Measurements from ENCODE around the gene SENP2. TPM values are rescaled to one million over a fixed set of nuclear protein-coding genes. Genes with fewer than 3 reads are reported as not detected.

The SENP2 gene
- total and polyA plus RNA-seq, 4 experiments from 2014 or later, result 11.5 to 54.3 (median 33.1) TPM

DNA sequence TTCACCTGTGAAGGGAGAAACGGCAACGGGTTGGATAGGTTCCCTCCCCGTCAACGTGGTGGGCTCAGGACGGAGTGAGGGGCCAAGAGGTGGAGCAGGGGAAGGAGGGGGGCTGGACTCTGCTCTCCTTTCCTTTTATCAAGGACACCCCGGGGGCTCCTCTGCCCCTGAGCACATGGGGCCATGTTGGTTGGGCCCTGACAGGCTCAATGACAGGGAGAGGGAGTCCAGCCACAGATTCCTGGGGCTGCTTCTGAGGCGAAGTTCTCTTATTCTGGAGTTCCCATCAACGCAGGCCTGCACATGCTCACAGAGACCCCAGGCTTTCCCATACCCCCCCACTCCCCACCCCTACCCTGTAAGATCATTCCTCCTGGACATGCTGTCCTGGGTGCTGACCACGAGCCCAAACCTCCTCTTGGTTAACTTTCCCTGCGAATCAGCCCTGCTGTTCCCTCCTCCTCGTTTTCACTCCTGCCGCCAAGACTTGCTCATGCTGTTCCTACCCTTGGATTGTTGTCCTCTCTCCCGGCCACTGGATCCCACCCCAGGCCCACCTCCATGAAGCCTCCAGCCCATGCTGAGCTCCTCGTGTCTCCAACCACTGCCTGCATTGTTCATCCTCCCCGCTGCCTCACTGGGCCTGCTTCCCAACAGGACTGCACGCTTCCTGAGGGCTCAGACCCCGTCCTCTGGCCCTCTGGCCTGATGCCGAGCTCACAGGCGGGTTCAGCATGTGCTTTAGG is 61.2 kb downstream of the SENP2 start:
- H3K9me3 ChIP-seq (ENCODE audit: control insufficient read depth in 1 of 2, low read length in 2 of 2), result no peaks in the 10 kb centered on the region
- no peaks in the 10 kb centered on the region for H3K9me3 Mint-ChIP-seq
- no peak overlapping the region for H3K4me3 Mint-ChIP-seq
- intact Hi-C loops (cut with micrococcal nuclease), result no loop called here
- POLR2A ChIA-PET (ENCODE audit: partially characterized antibody), result no interaction called here
- H3K4me1 Mint-ChIP-seq, result peaks cover 0 to 1% (median 0%) of the 10 kb centered on the region in 4 donors
- CTCF ChIA-PET (ENCODE audit: partially characterized antibody), result interaction anchor here (6.7 kb wide), 1 partner anchor 13 kb away, joined by 54 read pairs; no protein-coding TSS in a partner anchor
- no peak for DNase-seq
- H3K4me1 ChIP-seq (ENCODE audit: insufficient read depth, low read length), result no peaks in the 10 kb centered on the region
- H3K4me3 ChIP-seq (ENCODE audit: low read length in 2 of 2), result no peak overlapping the region
- no peaks in the 10 kb centered on the region for H3K27me3 ChIP-seq (ENCODE audit: insufficient read depth, low read length)
- H3K27ac ChIP-seq (ENCODE audit: low read depth, low read length), result no peak overlapping the region
- peaks cover 12 to 15% of the 10 kb centered on the region in 2 donors for H3K27me3 Mint-ChIP-seq
- no peaks in the 10 kb centered on the region for H3K36me3 Mint-ChIP-seq
- H3K36me3 ChIP-seq (ENCODE audit: insufficient read depth, low read length), result no peaks in the 10 kb centered on the region
- no peak overlapping the region for H3K27ac Mint-ChIP-seq

DNA sequence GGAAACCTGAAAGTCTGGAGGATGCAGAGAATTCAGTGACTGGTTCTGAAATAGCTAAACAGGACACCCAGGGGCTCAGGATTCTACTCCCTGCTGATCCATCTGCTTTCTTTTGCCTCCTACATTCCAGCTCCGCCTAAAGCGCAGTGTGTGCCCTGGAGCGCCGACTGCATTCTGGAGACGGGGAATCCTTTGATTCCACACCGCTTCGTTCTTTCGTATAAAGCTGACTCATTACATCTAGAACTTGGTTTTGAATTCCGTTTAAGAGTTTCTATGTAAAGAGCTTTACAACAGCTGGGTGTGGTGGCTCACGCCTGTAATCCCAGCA is 61.8 kb downstream of the SENP2 start:
- Mint-ChIP-seq H3K27me3 (peaks cover 12 to 17% of the 10 kb centered on the region in 2 donors), H3K9me3 (no peaks in the 10 kb centered on the region), H3K36me3 (no peaks in the 10 kb centered on the region), H3K27ac (no peak overlapping the region), H3K4me1 (peaks cover 0 to 1% (median 0%) of the 10 kb centered on the region in 4 donors), H3K4me3 (no peak overlapping the region)
- intact Hi-C loops (cut with micrococcal nuclease), result no loop called here
- no peaks in the 10 kb centered on the region for H3K9me3 ChIP-seq (ENCODE audit: control insufficient read depth in 1 of 2, low read length in 2 of 2)
- no peak overlapping the region for H3K27ac ChIP-seq (ENCODE audit: low read depth, low read length)
- CTCF ChIA-PET (ENCODE audit: partially characterized antibody), result interaction anchor here (6.7 kb wide), 1 partner anchor 13 kb away, joined by 54 read pairs; no protein-coding TSS in a partner anchor
- no peaks in the 10 kb centered on the region for H3K4me1 ChIP-seq (ENCODE audit: insufficient read depth, low read length)
- H3K36me3 ChIP-seq (ENCODE audit: insufficient read depth, low read length), result no peaks in the 10 kb centered on the region
- DNase-seq, result no peak
- H3K27me3 ChIP-seq (ENCODE audit: insufficient read depth, low read length), result no peaks in the 10 kb centered on the region
- POLR2A ChIA-PET (ENCODE audit: partially characterized antibody), result interaction anchor here (0.6 kb wide), 1 partner anchor 208 kb away, joined by 5 read pairs; no protein-coding TSS in a partner anchor
- no peak overlapping the region for H3K4me3 ChIP-seq (ENCODE audit: low read length in 2 of 2)

DNA sequence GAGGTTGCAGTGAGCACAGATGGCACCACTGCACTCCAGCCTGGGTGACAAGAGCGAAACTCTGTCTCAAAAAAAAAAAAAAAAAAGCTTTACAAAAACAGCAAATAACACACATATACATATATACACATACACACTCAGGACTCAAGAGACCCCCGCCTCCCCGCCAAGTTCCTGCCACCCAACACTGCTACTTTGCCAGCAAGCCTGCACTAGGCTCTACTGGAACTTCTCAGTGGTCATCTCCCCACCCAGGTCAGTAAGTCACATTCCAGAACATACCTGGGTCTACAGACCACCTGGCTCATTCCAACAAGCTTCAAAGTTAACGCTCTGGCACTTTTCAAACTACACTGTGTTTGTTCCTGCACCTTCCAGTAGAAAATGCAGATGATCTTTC is 62.3 kb downstream of the SENP2 start:
- H3K4me3 ChIP-seq (ENCODE audit: low read length in 2 of 2), result no peak overlapping the region
- H3K27me3 Mint-ChIP-seq, result peaks cover 12 to 17% of the 10 kb centered on the region in 2 donors
- peaks cover 0 to 1% (median 0%) of the 10 kb centered on the region in 4 donors for H3K4me1 Mint-ChIP-seq
- ChIA-PET POLR2A (ENCODE audit: partially characterized antibody) (interaction anchor here (0.6 kb wide), 1 partner anchor 208 kb away, joined by 5 read pairs; no protein-coding TSS in a partner anchor), CTCF (ENCODE audit: partially characterized antibody) (interaction anchor here (6.7 kb wide), 1 partner anchor 12 kb away, joined by 54 read pairs; no protein-coding TSS in a partner anchor)
- no peak overlapping the region for H3K4me3 Mint-ChIP-seq
- H3K27ac Mint-ChIP-seq, result no peak overlapping the region
- H3K36me3 ChIP-seq (ENCODE audit: insufficient read depth, low read length), result no peaks in the 10 kb centered on the region
- no peaks in the 10 kb centered on the region for H3K9me3 Mint-ChIP-seq
- H3K36me3 Mint-ChIP-seq, result no peaks in the 10 kb centered on the region
- no peaks in the 10 kb centered on the region for H3K9me3 ChIP-seq (ENCODE audit: control insufficient read depth in 1 of 2, low read length in 2 of 2)
- intact Hi-C loops (cut with micrococcal nuclease), result no loop called here
- H3K27me3 ChIP-seq (ENCODE audit: insufficient read depth, low read length), result no peaks in the 10 kb centered on the region
- DNase-seq, result no peak
- no peak overlapping the region for H3K27ac ChIP-seq (ENCODE audit: low read depth, low read length)
- H3K4me1 ChIP-seq (ENCODE audit: insufficient read depth, low read length), result no peaks in the 10 kb centered on the region

GRCh38 chr3:185649414-185649813 is 63.3 kb downstream of the SENP2 start:
- no peak overlapping the region for H3K4me3 ChIP-seq (ENCODE audit: low read length in 2 of 2)

GRCh38 chr3:185651971-185652370 is 65.9 kb downstream of the SENP2 start:
- Histone ChIP-seq H3K27me3 (ENCODE audit: insufficient read depth, low read length) (no peaks in the 10 kb centered on the region), H3K36me3 (ENCODE audit: insufficient read depth, low read length) (no peaks in the 10 kb centered on the region), H3K4me1 (ENCODE audit: insufficient read depth, low read length) (no peaks in the 10 kb centered on the region), H3K4me3 (ENCODE audit: low read length in 2 of 2) (no peak overlapping the region), H3K9me3 (ENCODE audit: control insufficient read depth in 1 of 2, low read length in 2 of 2) (no peaks in the 10 kb centered on the region), H3K27ac (ENCODE audit: low read depth, low read length) (no peak overlapping the region)
- Mint-ChIP-seq H3K27ac (no peak overlapping the region), H3K4me1 (no peaks in the 10 kb centered on the region), H3K4me3 (no peak overlapping the region), H3K27me3 (peaks cover 8 to 11% of the 10 kb centered on the region in 2 donors), H3K9me3 (no peaks in the 10 kb centered on the region), H3K36me3 (no peaks in the 10 kb centered on the region)
- DNase-seq, result no peak
- POLR2A ChIA-PET (ENCODE audit: partially characterized antibody), result no interaction called here
- intact Hi-C loops (cut with micrococcal nuclease), result no loop called here
- CTCF ChIA-PET (ENCODE audit: partially characterized antibody), result interaction anchor here (6.7 kb wide), 1 partner anchor 8 kb away, joined by 54 read pairs; no protein-coding TSS in a partner anchor

More at GRCh38 chr3:185649414-185649813, 63.3 kb downstream of the SENP2 start:
- Histone ChIP-seq H3K4me1 (ENCODE audit: insufficient read depth, low read length) (no peaks in the 10 kb centered on the region), H3K27ac (ENCODE audit: low read depth, low read length) (no peak overlapping the region), H3K9me3 (ENCODE audit: control insufficient read depth in 1 of 2, low read length in 2 of 2) (no peaks in the 10 kb centered on the region), H3K36me3 (ENCODE audit: insufficient read depth, low read length) (no peaks in the 10 kb centered on the region), H3K27me3 (ENCODE audit: insufficient read depth, low read length) (no peaks in the 10 kb centered on the region)
- Mint-ChIP-seq H3K36me3 (no peaks in the 10 kb centered on the region), H3K9me3 (no peaks in the 10 kb centered on the region), H3K27me3 (peaks cover 12 to 17% of the 10 kb centered on the region in 2 donors), H3K4me3 (no peak overlapping the region), H3K27ac (no peak overlapping the region), H3K4me1 (peaks cover 0 to 1% (median 0%) of the 10 kb centered on the region in 4 donors)
- intact Hi-C loops (cut with micrococcal nuclease), result no loop called here
- ChIA-PET POLR2A (ENCODE audit: partially characterized antibody) (no interaction called here), CTCF (ENCODE audit: partially characterized antibody) (interaction anchor here (6.7 kb wide), 1 partner anchor 11 kb away, joined by 54 read pairs; no protein-coding TSS in a partner anchor)
- no peak for DNase-seq

DNA sequence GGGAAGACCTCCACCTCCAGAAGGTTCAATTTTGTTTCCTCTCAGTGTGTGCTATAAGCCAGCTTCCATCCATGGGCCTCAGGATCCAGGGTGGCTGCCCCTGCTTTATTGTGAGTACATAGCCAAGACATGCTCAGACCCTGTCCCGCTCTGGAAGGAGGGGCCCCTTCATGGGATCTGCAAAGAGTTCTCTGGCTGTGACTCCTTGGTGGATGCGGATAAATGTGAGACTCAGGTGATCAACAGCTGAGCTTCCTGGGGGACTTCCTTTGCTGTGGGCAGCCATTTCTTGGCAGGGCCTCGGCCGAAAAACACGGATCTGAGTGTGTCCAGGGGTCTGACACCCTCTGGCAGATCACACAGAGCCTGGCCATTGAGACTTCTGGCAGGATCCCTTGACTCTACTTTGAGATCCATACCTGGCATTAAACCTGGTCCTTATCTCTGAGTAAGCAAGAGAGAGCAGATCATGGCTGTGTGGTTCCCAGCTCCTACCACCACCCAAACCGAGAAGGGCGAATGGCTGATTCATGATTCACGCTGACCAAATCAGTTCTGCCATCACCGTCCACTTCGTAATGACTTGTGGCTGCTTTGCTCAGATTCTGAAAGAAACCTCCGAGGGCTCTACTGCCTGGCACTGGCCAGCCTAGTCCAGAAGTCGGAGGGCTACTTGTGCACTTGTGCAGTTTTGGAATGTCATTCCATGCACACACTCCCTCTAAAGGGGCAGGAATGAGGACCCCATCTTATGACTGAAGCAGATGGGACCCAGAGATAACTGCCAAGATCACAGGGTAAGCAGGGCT is 68.1 kb downstream of the SENP2 start:
- H3K4me3 Mint-ChIP-seq, result no peak overlapping the region
- Histone ChIP-seq H3K27ac (ENCODE audit: low read depth, low read length) (no peak overlapping the region), H3K4me3 (ENCODE audit: low read length in 2 of 2) (no peak overlapping the region), H3K27me3 (ENCODE audit: insufficient read depth, low read length) (no peaks in the 10 kb centered on the region), H3K4me1 (ENCODE audit: insufficient read depth, low read length) (no peaks in the 10 kb centered on the region), H3K9me3 (ENCODE audit: control insufficient read depth in 1 of 2, low read length in 2 of 2) (no peaks in the 10 kb centered on the region), H3K36me3 (ENCODE audit: insufficient read depth, low read length) (no peaks in the 10 kb centered on the region)
- no peaks in the 10 kb centered on the region for H3K36me3 Mint-ChIP-seq
- H3K9me3 Mint-ChIP-seq, result no peaks in the 10 kb centered on the region
- H3K27ac Mint-ChIP-seq, result no peak overlapping the region
- ChIA-PET POLR2A (ENCODE audit: partially characterized antibody) (no interaction called here), CTCF (ENCODE audit: partially characterized antibody) (no interaction called here)
- H3K4me1 Mint-ChIP-seq, result no peaks in the 10 kb centered on the region
- DNase-seq, result no peak
- peaks cover 0 to 4% of the 10 kb centered on the region in 2 donors for H3K27me3 Mint-ChIP-seq
- intact Hi-C loops (cut with micrococcal nuclease), result no loop called here

- no peaks in the 10 kb centered on the region for H3K9me3 Mint-ChIP-seq
- Histone ChIP-seq H3K4me1 (ENCODE audit: insufficient read depth, low read length) (no peaks in the 10 kb centered on the region), H3K27ac (ENCODE audit: low read depth, low read length) (no peak overlapping the region), H3K9me3 (ENCODE audit: control insufficient read depth in 1 of 2, low read length in 2 of 2) (no peaks in the 10 kb centered on the region), H3K4me3 (ENCODE audit: low read length in 2 of 2) (no peak overlapping the region), H3K36me3 (ENCODE audit: insufficient read depth, low read length) (no peaks in the 10 kb centered on the region), H3K27me3 (ENCODE audit: insufficient read depth, low read length) (no peaks in the 10 kb centered on the region)
- DNase-seq, result no peak
- intact Hi-C loops (cut with micrococcal nuclease), result no loop called here
- POLR2A ChIA-PET (ENCODE audit: partially characterized antibody), result no interaction called here
- no peak overlapping the region for H3K4me3 Mint-ChIP-seq
- H3K4me1 Mint-ChIP-seq, result no peaks in the 10 kb centered on the region
- no peaks in the 10 kb centered on the region for H3K36me3 Mint-ChIP-seq
- CTCF ChIA-PET (ENCODE audit: partially characterized antibody), result no interaction called here
- H3K27ac Mint-ChIP-seq, result no peak overlapping the region
- H3K27me3 Mint-ChIP-seq, result peaks cover 0 to 4% of the 10 kb centered on the region in 2 donors
These were observed 68.7 kb downstream of the SENP2 start for GRCh38 chr3:185654758-185655145.
